NOMO-1 treated with dmso at 0.1 percent for 144 hours (cell line): ENCODE measurements around the gene OR2T27.
A peak's percentile ranks its signal among the peaks of the same experiment; 100 is the strongest.
"Not testable (repeated sequence)": the region's sequence is repeated elsewhere in the genome, so short reads cannot be mapped to it uniquely, and the experiment has no call there.

Experiments
- DNase-seq: peaks from one replicate; lab custom pipeline; 2025; ENCODE audit not compliant: unreplicated experiment; lab: John Stamatoyannopoulos, UW

OR2T27 gene

GRCh38 chr1:248655354-248655753 lies at the start of gene OR2T27:
Gene OR2T27 (minus strand): TSS chr1:248655528. CDS start chr1:248650884, 4,644 bp downstream.
- DNase-seq = not testable (repeated sequence)

- DNase-seq = no peak
Measured at GRCh38 chr1:248704606-248705005, 49.3 kb upstream of the OR2T27 start.

- DNase-seq = no peak
Measured at GRCh38 chr1:248703674-248704073, 48.3 kb upstream of the OR2T27 start.

- DNase-seq = no peak
Measured at GRCh38 chr1:248702714-248703113, 47.4 kb upstream of the OR2T27 start, which contains the start of gene OR14I1. Gene OR14I1 (minus strand): TSS chr1:248702766.

- DNase-seq = no peak
Measured at GRCh38 chr1:248699099-248699498, 43.8 kb upstream of the OR2T27 start.

GRCh38 chr1:248697907-248698306 lies 42.6 kb upstream of the OR2T27 start:
- no peak for DNase-seq

GRCh38 chr1:248696774-248697173 lies 41.4 kb upstream of the OR2T27 start:
- DNase-seq = no peak

- DNase-seq = peak; percentile 23
Measured at GRCh38 chr1:248696261-248696660, 40.9 kb upstream of the OR2T27 start.

GRCh38 chr1:248695451-248696132 lies 40.3 kb upstream of the OR2T27 start:
- no peak for DNase-seq

- DNase-seq = no peak
Measured at GRCh38 chr1:248691567-248692155, 36.3 kb upstream of the OR2T27 start.

- no peak for DNase-seq
Measured at GRCh38 chr1:248688527-248689298, 33.4 kb upstream of the OR2T27 start.

GRCh38 chr1:248686815-248687214 lies 31.5 kb upstream of the OR2T27 start:
- DNase-seq = no peak

- DNase-seq = no peak
Measured at GRCh38 chr1:248681651-248682050, 26.3 kb upstream of the OR2T27 start.

- DNase-seq = no peak
Measured at GRCh38 chr1:248670003-248670402, 14.7 kb upstream of the OR2T27 start.

- DNase-seq = not testable (repeated sequence)
Measured at GRCh38 chr1:248663453-248664328, 8.4 kb upstream of the OR2T27 start.

- DNase-seq = not testable (repeated sequence)
Measured at GRCh38 chr1:248656797-248657196, 1.5 kb upstream of the OR2T27 start.

- DNase-seq = not testable (repeated sequence)
Measured at GRCh38 chr1:248648770-248649536, 6.4 kb downstream of the OR2T27 start.

- DNase-seq = not testable (repeated sequence)
Measured at GRCh38 chr1:248645178-248645577, 10.2 kb downstream of the OR2T27 start, which contains the start of gene OR2T35. Gene OR2T35 (minus strand): TSS chr1:248645278. CDS start chr1:248639258, 6,020 bp downstream.

- DNase-seq = not testable (repeated sequence)
Measured at GRCh38 chr1:248642971-248643651, 12.2 kb downstream of the OR2T27 start.
